NCI-H524 treated with DMSO at 0.1 percent for 48 hours (cell line): ENCODE results near the gene HPSE2.

Experiments used
- DNase-seq: peaks from one replicate; lab custom pipeline; 2025; lab: John Stamatoyannopoulos, UW

The HPSE2 gene

GRCh38 chr10:98676895-98677294 is 558.8 kb downstream of the HPSE2 start:
- no peak for DNase-seq

GRCh38 chr10:98675902-98676301 is 559.8 kb downstream of the HPSE2 start:
- DNase-seq: no peak

GRCh38 chr10:98673171-98673782 is 562.4 kb downstream of the HPSE2 start:
- DNase-seq: peak; percentile 27

- no peak for DNase-seq
Observed at GRCh38 chr10:98667081-98667480, 568.6 kb downstream of the HPSE2 start.

- DNase-seq: no peak
Observed at GRCh38 chr10:98666276-98666675, 569.4 kb downstream of the HPSE2 start.

GRCh38 chr10:98664329-98665042 is 571.2 kb downstream of the HPSE2 start:
- DNase-seq: no peak

GRCh38 chr10:98659951-98660350 is 575.7 kb downstream of the HPSE2 start:
- DNase-seq: no peak

- no peak for DNase-seq
Observed at GRCh38 chr10:98655492-98655891, 580.2 kb downstream of the HPSE2 start.

- no peak for DNase-seq
Observed at GRCh38 chr10:98649170-98649569, 586.5 kb downstream of the HPSE2 start.

GRCh38 chr10:98646998-98647917 is 588.4 kb downstream of the HPSE2 start:
- DNase-seq: no peak

GRCh38 chr10:98644466-98644865 is 591.2 kb downstream of the HPSE2 start:
- no peak for DNase-seq

GRCh38 chr10:98642281-98642680 is 593.4 kb downstream of the HPSE2 start:
- no peak for DNase-seq

- no peak for DNase-seq
Observed at GRCh38 chr10:98638920-98639319, 596.7 kb downstream of the HPSE2 start.

GRCh38 chr10:98636921-98637329 is 598.7 kb downstream of the HPSE2 start:
- DNase-seq: no peak

- no peak for DNase-seq
Observed at GRCh38 chr10:98632456-98633150, 603.0 kb downstream of the HPSE2 start.

- no peak for DNase-seq
Observed at GRCh38 chr10:98628206-98628605, 607.4 kb downstream of the HPSE2 start.

- no peak for DNase-seq
Observed at GRCh38 chr10:98627711-98628110, 607.9 kb downstream of the HPSE2 start.

GRCh38 chr10:98624963-98625362 is 610.7 kb downstream of the HPSE2 start:
- no peak for DNase-seq

GRCh38 chr10:98623176-98623575 is 612.5 kb downstream of the HPSE2 start:
- DNase-seq: no peak

GRCh38 chr10:98621630-98622029 is 614.0 kb downstream of the HPSE2 start:
- DNase-seq: no peak

- DNase-seq: no peak
Observed at GRCh38 chr10:98620503-98620902, 615.1 kb downstream of the HPSE2 start.

GRCh38 chr10:98619446-98619845 is 616.2 kb downstream of the HPSE2 start:
- DNase-seq: no peak
